Measurements from ENCODE around the gene SMIM28.

DNA sequence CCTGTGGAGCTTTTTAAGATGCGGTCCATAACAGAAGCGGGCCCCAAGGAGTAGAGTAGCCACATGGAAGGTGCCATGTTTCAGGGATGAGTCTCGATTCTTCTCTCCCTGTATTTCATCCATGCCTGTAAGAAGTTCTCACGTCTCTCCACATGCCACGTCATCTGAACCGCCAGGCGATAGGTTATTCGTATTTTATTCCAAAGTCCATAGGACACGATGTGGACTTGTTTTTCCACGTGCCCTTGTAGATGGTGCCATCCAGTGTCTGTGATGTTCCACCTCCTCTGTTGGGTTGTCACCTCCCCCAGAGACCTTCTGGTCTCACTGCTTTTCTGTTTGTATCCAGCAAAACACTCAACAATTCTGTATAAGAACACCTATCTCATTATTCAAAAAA is 43.9 kb downstream of the SMIM28 start:
- TF ChIP-seq ZNF248 (tag by site-specific recombination; IDR thresholded peaks at IDR 0.05) (no peak), ZNF274 (IDR thresholded peaks at IDR 0.05; ENCODE audit: low read length) (no peak), ZNF274 (tag by site-specific recombination; IDR thresholded peaks at IDR 0.05; ENCODE audit: borderline replicate concordance) (no peak), REPIN1 (tag by site-specific recombination; IDR thresholded peaks at IDR 0.05; ENCODE audit: low read depth) (no peak)
- TF ChIP-seq, protein P1, sequence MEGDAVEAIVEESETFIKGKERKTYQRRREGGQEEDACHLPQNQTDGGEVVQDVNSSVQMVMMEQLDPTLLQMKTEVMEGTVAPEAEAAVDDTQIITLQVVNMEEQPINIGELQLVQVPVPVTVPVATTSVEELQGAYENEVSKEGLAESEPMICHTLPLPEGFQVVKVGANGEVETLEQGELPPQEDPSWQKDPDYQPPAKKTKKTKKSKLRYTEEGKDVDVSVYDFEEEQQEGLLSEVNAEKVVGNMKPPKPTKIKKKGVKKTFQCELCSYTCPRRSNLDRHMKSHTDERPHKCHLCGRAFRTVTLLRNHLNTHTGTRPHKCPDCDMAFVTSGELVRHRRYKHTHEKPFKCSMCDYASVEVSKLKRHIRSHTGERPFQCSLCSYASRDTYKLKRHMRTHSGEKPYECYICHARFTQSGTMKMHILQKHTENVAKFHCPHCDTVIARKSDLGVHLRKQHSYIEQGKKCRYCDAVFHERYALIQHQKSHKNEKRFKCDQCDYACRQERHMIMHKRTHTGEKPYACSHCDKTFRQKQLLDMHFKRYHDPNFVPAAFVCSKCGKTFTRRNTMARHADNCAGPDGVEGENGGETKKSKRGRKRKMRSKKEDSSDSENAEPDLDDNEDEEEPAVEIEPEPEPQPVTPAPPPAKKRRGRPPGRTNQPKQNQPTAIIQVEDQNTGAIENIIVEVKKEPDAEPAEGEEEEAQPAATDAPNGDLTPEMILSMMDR (tag by site-specific recombination; IDR thresholded peaks at IDR 0.05), result no peak

Data from HEK293 (cell line).